Panc1 (cell line): ENCODE results near the gene ASF1B.

Source experiments
- POLR2AphosphoS5 ChIP-seq: IDR thresholded peaks from 2 replicates; pipeline ENCODE4 v1.6.1; 2012; ENCODE audit warnings: mild to moderate bottlenecking, low read depth, low read length, moderate library complexity
- TCF7L2 ChIP-seq: IDR thresholded peaks from 2 replicates; pipeline ENCODE4 v1.6.1; 2011; ENCODE audit warnings: mild to moderate bottlenecking, low read depth, low read length, inconsistent platforms
- TF ChIP-seq, protein P1 (sequence below): fragments of 450-650 bp; IDR thresholded peaks from 2 replicates; pipeline ENCODE4 v1.5.1; 2017; ENCODE audit warnings: mild to moderate bottlenecking
- TF ChIP-seq, protein P2 (sequence below), 2 experiments: IDR thresholded peaks; 2 replicates each; pipeline ENCODE4 v1.6.1; 2011 to 2012; ENCODE audit warnings: low read depth in 2 of 2, control low read depth in 1 of 2, low read length in 1 of 2, mild to moderate bottlenecking in 1 of 2, moderate library complexity in 1 of 2; ENCODE audit not compliant: insufficient read depth in 1 of 2

DNA sequence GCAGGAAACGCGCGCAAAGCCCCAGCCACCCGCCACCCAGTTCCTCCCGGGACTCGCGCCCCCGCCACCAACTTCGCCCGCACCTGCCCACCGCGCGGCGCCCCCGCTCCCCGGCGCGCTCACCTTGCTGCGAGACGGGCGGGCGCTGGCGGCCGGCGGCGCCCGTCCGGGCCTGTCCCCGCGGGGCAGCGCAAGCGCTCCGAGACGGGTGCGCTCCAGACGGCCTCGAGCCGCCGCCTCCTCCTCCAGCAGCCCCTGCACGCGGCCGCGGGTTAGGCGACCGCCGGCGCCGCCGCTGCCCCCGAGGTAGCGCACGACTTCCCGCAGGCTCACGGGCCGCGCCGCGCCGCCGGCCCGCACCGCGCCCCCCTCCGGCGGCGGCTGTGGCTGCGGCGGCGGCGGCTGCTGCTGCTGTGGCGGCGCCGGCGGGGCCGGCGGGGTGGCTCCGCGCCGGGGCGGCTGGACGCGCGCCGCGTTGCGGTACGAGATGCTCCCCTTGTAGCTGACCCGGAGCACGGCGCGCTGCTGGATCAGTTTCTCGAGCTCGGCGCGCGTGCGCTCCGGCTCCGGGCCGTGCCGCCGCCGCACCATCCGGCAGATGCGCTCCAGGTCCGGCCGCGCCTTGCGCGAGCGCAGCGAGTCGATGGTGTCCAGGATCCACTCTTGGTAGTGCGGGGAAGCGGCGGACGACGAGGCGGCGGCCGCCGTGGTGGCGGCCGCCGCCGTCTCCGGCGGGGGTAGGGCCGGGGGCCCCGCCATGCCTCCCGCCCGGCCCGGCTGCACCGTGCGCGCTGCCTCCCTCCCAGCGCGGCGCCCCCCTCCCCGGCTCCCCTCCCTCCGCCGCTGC lies 46.5 kb downstream of the ASF1B start:
- TF ChIP-seq, protein P1, sequence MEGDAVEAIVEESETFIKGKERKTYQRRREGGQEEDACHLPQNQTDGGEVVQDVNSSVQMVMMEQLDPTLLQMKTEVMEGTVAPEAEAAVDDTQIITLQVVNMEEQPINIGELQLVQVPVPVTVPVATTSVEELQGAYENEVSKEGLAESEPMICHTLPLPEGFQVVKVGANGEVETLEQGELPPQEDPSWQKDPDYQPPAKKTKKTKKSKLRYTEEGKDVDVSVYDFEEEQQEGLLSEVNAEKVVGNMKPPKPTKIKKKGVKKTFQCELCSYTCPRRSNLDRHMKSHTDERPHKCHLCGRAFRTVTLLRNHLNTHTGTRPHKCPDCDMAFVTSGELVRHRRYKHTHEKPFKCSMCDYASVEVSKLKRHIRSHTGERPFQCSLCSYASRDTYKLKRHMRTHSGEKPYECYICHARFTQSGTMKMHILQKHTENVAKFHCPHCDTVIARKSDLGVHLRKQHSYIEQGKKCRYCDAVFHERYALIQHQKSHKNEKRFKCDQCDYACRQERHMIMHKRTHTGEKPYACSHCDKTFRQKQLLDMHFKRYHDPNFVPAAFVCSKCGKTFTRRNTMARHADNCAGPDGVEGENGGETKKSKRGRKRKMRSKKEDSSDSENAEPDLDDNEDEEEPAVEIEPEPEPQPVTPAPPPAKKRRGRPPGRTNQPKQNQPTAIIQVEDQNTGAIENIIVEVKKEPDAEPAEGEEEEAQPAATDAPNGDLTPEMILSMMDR, result peak; percentile 44; the same call in 1 of the 2 replicates
- TF ChIP-seq POLR2AphosphoS5 (no peak), TCF7L2 (no peak)
- TF ChIP-seq, protein P2, sequence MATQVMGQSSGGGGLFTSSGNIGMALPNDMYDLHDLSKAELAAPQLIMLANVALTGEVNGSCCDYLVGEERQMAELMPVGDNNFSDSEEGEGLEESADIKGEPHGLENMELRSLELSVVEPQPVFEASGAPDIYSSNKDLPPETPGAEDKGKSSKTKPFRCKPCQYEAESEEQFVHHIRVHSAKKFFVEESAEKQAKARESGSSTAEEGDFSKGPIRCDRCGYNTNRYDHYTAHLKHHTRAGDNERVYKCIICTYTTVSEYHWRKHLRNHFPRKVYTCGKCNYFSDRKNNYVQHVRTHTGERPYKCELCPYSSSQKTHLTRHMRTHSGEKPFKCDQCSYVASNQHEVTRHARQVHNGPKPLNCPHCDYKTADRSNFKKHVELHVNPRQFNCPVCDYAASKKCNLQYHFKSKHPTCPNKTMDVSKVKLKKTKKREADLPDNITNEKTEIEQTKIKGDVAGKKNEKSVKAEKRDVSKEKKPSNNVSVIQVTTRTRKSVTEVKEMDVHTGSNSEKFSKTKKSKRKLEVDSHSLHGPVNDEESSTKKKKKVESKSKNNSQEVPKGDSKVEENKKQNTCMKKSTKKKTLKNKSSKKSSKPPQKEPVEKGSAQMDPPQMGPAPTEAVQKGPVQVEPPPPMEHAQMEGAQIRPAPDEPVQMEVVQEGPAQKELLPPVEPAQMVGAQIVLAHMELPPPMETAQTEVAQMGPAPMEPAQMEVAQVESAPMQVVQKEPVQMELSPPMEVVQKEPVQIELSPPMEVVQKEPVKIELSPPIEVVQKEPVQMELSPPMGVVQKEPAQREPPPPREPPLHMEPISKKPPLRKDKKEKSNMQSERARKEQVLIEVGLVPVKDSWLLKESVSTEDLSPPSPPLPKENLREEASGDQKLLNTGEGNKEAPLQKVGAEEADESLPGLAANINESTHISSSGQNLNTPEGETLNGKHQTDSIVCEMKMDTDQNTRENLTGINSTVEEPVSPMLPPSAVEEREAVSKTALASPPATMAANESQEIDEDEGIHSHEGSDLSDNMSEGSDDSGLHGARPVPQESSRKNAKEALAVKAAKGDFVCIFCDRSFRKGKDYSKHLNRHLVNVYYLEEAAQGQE (IDR thresholded peaks at IDR 0.05; ENCODE audit: insufficient read depth in 1 of 2, low read depth in 2 of 2, low read length in 1 of 2), result no peak
